PC-3 (cell line): ENCODE measurements around the gene CRELD1. TPM values are rescaled to one million over a fixed set of nuclear protein-coding genes. Genes with fewer than 3 reads are reported as not detected.
A peak's percentile ranks its signal among the peaks of the same experiment; 100 is the strongest.

ENCODE experiments used
- ATAC-seq: fragments of 200-7000 bp; cut with Tn5 transposase; 2 replicates; pipeline ENCODE4 v1.9.1; 2020; ENCODE audit warnings: mild to moderate bottlenecking, moderate library complexity
- BruUV-seq: library from RNA; stranded (reverse); fragments of 400-500 nt; replicated peaks from 2 replicates; lab custom pipeline; 2021; lab: Mats Ljungman, UMichigan
- CTCF ChIA-PET: fragments of 300-600 bp; sonication (Branson Sonifier 250); formaldehyde crosslinking; loops from one replicate; lab custom pipeline; 2022; ENCODE audit warnings: antibody characterized with exemption; lab: Charles Lee
- POLR2A ChIA-PET: fragments of 300-600 bp; sonication (Branson Sonifier 250); formaldehyde crosslinking; loops from one replicate; lab custom pipeline; 2022; ENCODE audit warnings: antibody characterized with exemption; ENCODE audit not compliant: unreplicated experiment; lab: Charles Lee
- DNase-seq: peaks from one replicate; pipeline ENCODE4 v3.0.0-alpha.2; 2015
- H2AFZ ChIP-seq: fragments of 300-600 bp; sonication (generic); 2 replicates; pipeline ENCODE4 v1.6.0; 2016; ENCODE audit warnings: antibody characterized with exemption, low read length
- H3F3A ChIP-seq: fragments of 300-600 bp; sonication (generic); one replicate; pipeline ENCODE4 v1.6.0; 2017; ENCODE audit warnings: antibody characterized with exemption, low read length, control low read depth, mild to moderate bottlenecking; ENCODE audit not compliant: unreplicated experiment
- H3K27ac ChIP-seq: fragments of 300-600 bp; sonication (generic); 2 replicates; pipeline ENCODE4 v1.5.1; 2016; ENCODE audit warnings: mild to moderate bottlenecking, low read length
- H3K27me3 ChIP-seq: fragments of 300-600 bp; sonication (generic); 2 replicates; pipeline ENCODE4 v1.6.1; 2016; ENCODE audit warnings: low read length, mixed read lengths
- H3K36me3 ChIP-seq: fragments of 300-600 bp; sonication (generic); 2 replicates; pipeline ENCODE4 v1.6.1; 2016; ENCODE audit warnings: low read depth, mixed run types, low read length, mixed read lengths
- H3K4me1 ChIP-seq: fragments of 300-600 bp; sonication (generic); 2 replicates; pipeline ENCODE4 v1.5.1; 2016; ENCODE audit warnings: low read length; ENCODE audit not compliant: insufficient read depth
- H3K4me2 ChIP-seq: fragments of 300-600 bp; sonication (generic); 2 replicates; pipeline ENCODE4 v1.6.0; 2016; ENCODE audit warnings: low read length
- H3K4me3 ChIP-seq: fragments of 300-600 bp; sonication (generic); 2 replicates; pipeline ENCODE4 v1.5.1; 2016; ENCODE audit warnings: mild to moderate bottlenecking, low read length, mixed read lengths
- H3K79me2 ChIP-seq: fragments of 300-600 bp; sonication (generic); 2 replicates; pipeline ENCODE4 v1.6.1; 2017; ENCODE audit warnings: low read length, mixed read lengths
- H3K9ac ChIP-seq: fragments of 300-600 bp; sonication (generic); 2 replicates; pipeline ENCODE4 v1.6.0; 2016; ENCODE audit warnings: mild to moderate bottlenecking, low read length
- H3K9me2 ChIP-seq: fragments of 300-600 bp; sonication (generic); replicated peaks from 2 replicates; pipeline ENCODE4 v1.6.1; 2016; ENCODE audit warnings: mixed run types, low read length, mixed read lengths
- H3K9me3 ChIP-seq: fragments of 300-600 bp; sonication (generic); 2 replicates; pipeline ENCODE4 v1.6.1; 2016; ENCODE audit warnings: low read length, mixed read lengths
- H4K20me1 ChIP-seq: fragments of 300-600 bp; sonication (generic); 2 replicates; pipeline ENCODE4 v1.6.1; 2016; ENCODE audit warnings: low read length, mixed read lengths
- CTCF ChIP-seq: fragments of 300-600 bp; sonication (generic); conservative IDR thresholded peaks from 2 replicates; pipeline ENCODE4 v1.5.1; 2017; ENCODE audit warnings: antibody characterized with exemption, low read depth, mild to moderate bottlenecking, low read length
- EZH2 ChIP-seq: fragments of 300-600 bp; sonication (generic); IDR thresholded peaks from one replicate; pipeline ENCODE4 v1.6.1; 2017; ENCODE audit warnings: antibody characterized with exemption, mild to moderate bottlenecking, low read length; ENCODE audit not compliant: unreplicated experiment
- EZH2phosphoT487 ChIP-seq: fragments of 300-600 bp; sonication (generic); IDR thresholded peaks from 2 replicates; pipeline ENCODE4 v1.6.1; 2018; ENCODE audit warnings: mild to moderate bottlenecking, antibody characterized with exemption, low read length, borderline replicate concordance
- intact Hi-C: fragments of 100-400 bp; cut with micrococcal nuclease; formaldehyde crosslinking; loops from 2 replicates; pipeline ENCODE4 v1.9.0; 2023
- total RNA-seq: library from RNA; depleted of rRNA; stranded (reverse); fragments of >200 nt; gene quantifications from 2 replicates; pipeline ENCODE4 v1.2.3, GENCODE V29; 2014

CRELD1 gene
- total RNA-seq, 1 experiment from 2014 or later = 22.0 TPM

GRCh38 chr3:9932843-9933560, 632 bp upstream of the CRELD1 start:
- peaks cover 19% of the 10 kb centered on the region for H3K79me2 ChIP-seq
- DNase-seq = peak; percentile 84
- peaks cover 33% of the 10 kb centered on the region for H3K4me1 ChIP-seq
- peak overlapping the region; percentile 81 for H3K9ac ChIP-seq
- peak overlapping the region; percentile 91 for H3K4me2 ChIP-seq
- peak; percentile 71 for ATAC-seq
- ChIA-PET CTCF (interaction anchor here (0.5 to 2.0 kb wide), 12 partner anchors 10 to 344 kb away, joined by 3 to 24 read pairs (median 4); no protein-coding TSS in a partner anchor), POLR2A (interaction anchor here (0.6 to 1.9 kb wide), 5 partner anchors 13 to 113 kb away, joined by 4 to 25 read pairs (median 5); partner anchors contain the start of gene IL17RC)
- H2AFZ ChIP-seq = peak overlapping the region; percentile 67
- H3K9me3 ChIP-seq = no peaks in the 10 kb centered on the region
- peak overlapping the region; percentile 84 for H3K27ac ChIP-seq
- H3K27me3 ChIP-seq = no peaks in the 10 kb centered on the region
- intact Hi-C loops = loop anchor here (1.0 to 5.0 kb wide), 4 partner anchors 17 to 216 kb away; partner anchors contain the start of gene RPUSD3
- H3K36me3 ChIP-seq = peaks cover 17% of the 10 kb centered on the region
- TF ChIP-seq CTCF (peak; percentile 84), EZH2phosphoT487 (no peak)
- no peaks in the 10 kb centered on the region for H4K20me1 ChIP-seq
- no peaks in the 10 kb centered on the region for H3K9me2 ChIP-seq
- TSS peak; percentile 57 for BruUV-seq
- H3K4me3 ChIP-seq = peak overlapping the region; percentile 72
- no peaks in the 10 kb centered on the region for H3F3A ChIP-seq

GRCh38 chr3:9934235-9934621, 594 bp downstream of the CRELD1 start:
- H3K9me3 ChIP-seq = no peaks in the 10 kb centered on the region
- intact Hi-C loops = loop anchor here (5.0 kb wide), 1 partner anchor 217 kb away; no protein-coding TSS in a partner anchor
- peaks cover 14% of the 10 kb centered on the region for H3K36me3 ChIP-seq
- no peaks in the 10 kb centered on the region for H4K20me1 ChIP-seq
- BruUV-seq = TSS peak; percentile 55
- no peaks in the 10 kb centered on the region for H3K9me2 ChIP-seq
- ChIA-PET CTCF (interaction anchor here (2.0 kb wide), 1 partner anchor 12 kb away, joined by 24 read pairs; no protein-coding TSS in a partner anchor), POLR2A (interaction anchor here (1.9 kb wide), 1 partner anchor 18 kb away, joined by 25 read pairs; the partner anchor contains the start of gene IL17RC)
- H3K79me2 ChIP-seq = peaks cover 19% of the 10 kb centered on the region
- TF ChIP-seq EZH2phosphoT487 = no peak
- peak; percentile 32; the same call in 1 of the 2 replicates for TF ChIP-seq CTCF
- H3K27me3 ChIP-seq = no peaks in the 10 kb centered on the region
- peak overlapping the region; percentile 84 for H3K27ac ChIP-seq
- H3F3A ChIP-seq = no peaks in the 10 kb centered on the region
- DNase-seq (no peak), ATAC-seq (no peak; the same call in 1 of the 2 replicates)
- H3K4me2 ChIP-seq = peak overlapping the region; percentile 91
- H3K9ac ChIP-seq = peak overlapping the region; percentile 81
- peaks cover 33% of the 10 kb centered on the region for H3K4me1 ChIP-seq
- H3K4me3 ChIP-seq = peak overlapping the region; percentile 72
- peak overlapping the region; percentile 84 for H2AFZ ChIP-seq

GRCh38 chr3:9934993-9935392, 1.4 kb downstream of the CRELD1 start:
- TF ChIP-seq EZH2phosphoT487 (no peak), EZH2 (no peak), CTCF (no peak)

More at GRCh38 chr3:9934993-9935392, 1.4 kb downstream of the CRELD1 start:
- no peak overlapping the region for H3K9ac ChIP-seq
- H4K20me1 ChIP-seq = no peaks in the 10 kb centered on the region
- ATAC-seq (no peak), DNase-seq (peak; percentile 22)
- H3K27ac ChIP-seq = no peak overlapping the region
- peak overlapping the region; percentile 72; the same call in 1 of the 2 replicates for H3K4me3 ChIP-seq
- H3F3A ChIP-seq = no peaks in the 10 kb centered on the region
- peaks cover 10% of the 10 kb centered on the region for H3K36me3 ChIP-seq
- peaks cover 33% of the 10 kb centered on the region for H3K4me1 ChIP-seq
- H3K27me3 ChIP-seq = no peaks in the 10 kb centered on the region
- no TSS peak for BruUV-seq
- no peaks in the 10 kb centered on the region for H3K9me3 ChIP-seq
- intact Hi-C loops = loop anchor here (5.0 kb wide), 1 partner anchor 218 kb away; no protein-coding TSS in a partner anchor
- no peaks in the 10 kb centered on the region for H3K9me2 ChIP-seq
- CTCF ChIA-PET = interaction anchor here (1.2 kb wide), 1 partner anchor 11 kb away, joined by 10 read pairs; no protein-coding TSS in a partner anchor
- peaks cover 19% of the 10 kb centered on the region for H3K79me2 ChIP-seq
- H2AFZ ChIP-seq = no peak overlapping the region
- POLR2A ChIA-PET = interaction anchor here (0.6 to 1.2 kb wide), 3 partner anchors 12 to 127 kb away, joined by 3 to 4 read pairs (median 3); partner anchors contain the start of gene EMC3
- peak overlapping the region; percentile 91 for H3K4me2 ChIP-seq
